GM21360 (cell line): Measurements from ENCODE around the gene ENOX1.
"Not testable (repeated sequence)": the region's sequence is repeated elsewhere in the genome, so short reads cannot be mapped to it uniquely, and the experiment has no call there.

ENCODE experiments used
- ATAC-seq: cut with Tn5 transposase; IDR thresholded peaks from one replicate; pipeline ENCODE4 v1.9.1; 2021; ENCODE audit warnings: mild to moderate bottlenecking, moderate library complexity; ENCODE audit not compliant: unreplicated experiment

Gene ENOX1

GRCh38 chr13:43362556-43362955, 424.2 kb downstream of the ENOX1 start:
- ATAC-seq = no peak

- ATAC-seq = no peak
Observed at GRCh38 chr13:43360892-43361610, 425.7 kb downstream of the ENOX1 start.

- no peak for ATAC-seq
Observed at GRCh38 chr13:43360171-43360570, 426.6 kb downstream of the ENOX1 start.

- no peak for ATAC-seq
Observed at GRCh38 chr13:43359536-43359935, 427.2 kb downstream of the ENOX1 start.

- ATAC-seq = no peak
Observed at GRCh38 chr13:43357564-43357963, 429.2 kb downstream of the ENOX1 start.

- no peak for ATAC-seq
Observed at GRCh38 chr13:43356567-43356966, 430.2 kb downstream of the ENOX1 start.

GRCh38 chr13:43355774-43356173, 431.0 kb downstream of the ENOX1 start:
- no peak for ATAC-seq

GRCh38 chr13:43354153-43354945, 432.4 kb downstream of the ENOX1 start:
- no peak for ATAC-seq

GRCh38 chr13:43353631-43354030, 433.1 kb downstream of the ENOX1 start:
- no peak for ATAC-seq

- ATAC-seq = not testable (repeated sequence)
Observed at GRCh38 chr13:43351612-43352011, 435.2 kb downstream of the ENOX1 start.

- ATAC-seq = no peak
Observed at GRCh38 chr13:43348397-43348796, 438.4 kb downstream of the ENOX1 start.

- no peak for ATAC-seq
Observed at GRCh38 chr13:43347877-43348276, 438.9 kb downstream of the ENOX1 start.

GRCh38 chr13:43346427-43346826, 440.3 kb downstream of the ENOX1 start:
- ATAC-seq = no peak

- ATAC-seq = no peak
Observed at GRCh38 chr13:43343645-43344044, 443.1 kb downstream of the ENOX1 start.

- ATAC-seq = no peak
Observed at GRCh38 chr13:43339805-43340550, 446.8 kb downstream of the ENOX1 start.

- ATAC-seq = no peak
Observed at GRCh38 chr13:43339145-43339804, 447.5 kb downstream of the ENOX1 start.

- ATAC-seq = no peak
Observed at GRCh38 chr13:43335764-43336163, 451.0 kb downstream of the ENOX1 start.

GRCh38 chr13:43333176-43333575, 453.6 kb downstream of the ENOX1 start:
- no peak for ATAC-seq

- no peak for ATAC-seq
Observed at GRCh38 chr13:43331672-43332071, 455.1 kb downstream of the ENOX1 start.

- no peak for ATAC-seq
Observed at GRCh38 chr13:43329702-43330101, 457.1 kb downstream of the ENOX1 start.

GRCh38 chr13:43328907-43329306, 457.9 kb downstream of the ENOX1 start:
- no peak for ATAC-seq
